WTC11 (cell line): ENCODE results near the gene GSG1L. TPM values are rescaled to one million over a fixed set of nuclear protein-coding genes. Genes with fewer than 3 reads are reported as not detected.

Experiments
- ATAC-seq: fragments of 200-7000 bp; cut with Tn5 transposase; 2 replicates; pipeline ENCODE4 v1.10.0; 2021; ENCODE audit warnings: mild to moderate bottlenecking, moderate library complexity
- CTCF ChIA-PET: fragments of 300-600 bp; sonication (Branson Sonifier 250); formaldehyde crosslinking; loops from one replicate; lab custom pipeline; 2021; ENCODE audit warnings: antibody characterized with exemption; lab: Charles Lee
- POLR2A ChIA-PET: fragments of 350-600 bp; sonication (Branson Sonifier 250); formaldehyde crosslinking; loops from one replicate; lab custom pipeline; 2021; ENCODE audit warnings: antibody characterized with exemption; lab: Charles Lee
- DNase-seq: peaks from one replicate; pipeline ENCODE4 v3.0.0; 2021; ENCODE audit warnings: low spot score
- H3K27ac Mint-ChIP-seq: 2 replicates; pipeline ENCODE4 v1.8.0; 2021; ENCODE audit warnings: mixed read lengths
- H3K27me3 Mint-ChIP-seq: 2 replicates; pipeline ENCODE4 v1.8.0; 2021; ENCODE audit warnings: low read depth, mild to moderate bottlenecking, moderate library complexity, mixed read lengths
- H3K36me3 Mint-ChIP-seq: 2 replicates; pipeline ENCODE4 v1.8.0; 2021; ENCODE audit warnings: mixed read lengths
- H3K4me1 Mint-ChIP-seq: 2 replicates; pipeline ENCODE4 v1.8.0; 2022; ENCODE audit warnings: mixed read lengths
- H3K4me3 Mint-ChIP-seq: 2 replicates; pipeline ENCODE4 v1.8.0; 2021; ENCODE audit warnings: mild to moderate bottlenecking, moderate library complexity, mixed read lengths
- H3K9me3 Mint-ChIP-seq: 2 replicates; pipeline ENCODE4 v1.8.0; 2021; ENCODE audit warnings: mixed read lengths
- CBFB ChIP-seq: sonication (generic); formaldehyde crosslinking; IDR thresholded peaks from 2 replicates; pipeline ENCODE4 v1.8.1; 2022; ENCODE audit warnings: mild to moderate bottlenecking, low read depth, missing genetic modification reagents
- CREB1 ChIP-seq: sonication (generic); formaldehyde crosslinking; IDR thresholded peaks from 2 replicates; pipeline ENCODE4 v1.8.0; 2023; ENCODE audit warnings: mild to moderate bottlenecking, missing genetic modification reagents
- CREM ChIP-seq: sonication (generic); formaldehyde crosslinking; IDR thresholded peaks from 2 replicates; pipeline ENCODE4 v1.8.1; 2022; ENCODE audit warnings: mild to moderate bottlenecking, missing genetic modification reagents, moderate library complexity
- FOXK1 ChIP-seq: sonication (generic); formaldehyde crosslinking; IDR thresholded peaks from 2 replicates; pipeline ENCODE4 v1.8.0; 2022; ENCODE audit warnings: mild to moderate bottlenecking, moderate library complexity, missing genetic modification reagents
- FOXP1 ChIP-seq: sonication (generic); formaldehyde crosslinking; IDR thresholded peaks from 2 replicates; pipeline ENCODE4 v1.8.0; 2022; ENCODE audit warnings: missing genetic modification reagents, mild to moderate bottlenecking, moderate library complexity, borderline replicate concordance
- GTF2I ChIP-seq: fragments of 250-450 bp; sonication (Bioruptor Pico); conservative IDR thresholded peaks from 2 replicates; pipeline ENCODE4 v1.4.0; 2021; ENCODE audit warnings: mild to moderate bottlenecking
- IRF2 ChIP-seq: sonication (generic); formaldehyde crosslinking; IDR thresholded peaks from 2 replicates; pipeline ENCODE4 v1.8.0; 2022; ENCODE audit warnings: low read depth, missing genetic modification reagents, borderline replicate concordance
- KAT7 ChIP-seq: sonication (generic); formaldehyde crosslinking; IDR thresholded peaks from 2 replicates; pipeline ENCODE4 v1.8.1; 2023; ENCODE audit warnings: missing genetic modification reagents, mild to moderate bottlenecking, borderline replicate concordance
- NFATC4 ChIP-seq: fragments of 250-450 bp; sonication (Bioruptor Pico); IDR thresholded peaks from 2 replicates; pipeline ENCODE4 v1.9.0; 2021; ENCODE audit warnings: mild to moderate bottlenecking
- NFE2L1 ChIP-seq: sonication (generic); formaldehyde crosslinking; IDR thresholded peaks from 2 replicates; pipeline ENCODE4 v1.8.1; 2023; ENCODE audit warnings: missing genetic modification reagents
- NR3C1 ChIP-seq: sonication (generic); formaldehyde crosslinking; conservative IDR thresholded peaks from 2 replicates; pipeline ENCODE4 v1.8.1; 2023; ENCODE audit warnings: low read depth, mild to moderate bottlenecking, missing genetic modification reagents
- TP53 ChIP-seq: sonication (generic); formaldehyde crosslinking; IDR thresholded peaks from 2 replicates; pipeline ENCODE4 v1.8.1; 2023; ENCODE audit warnings: mild to moderate bottlenecking, missing genetic modification reagents
- ZBTB21 ChIP-seq: sonication (generic); formaldehyde crosslinking; IDR thresholded peaks from 2 replicates; pipeline ENCODE4 v1.8.1; 2023; ENCODE audit warnings: mild to moderate bottlenecking, missing genetic modification reagents, borderline replicate concordance
- ZNF138 ChIP-seq: sonication (generic); formaldehyde crosslinking; conservative IDR thresholded peaks from 2 replicates; pipeline ENCODE4 v1.8.1; 2022; ENCODE audit warnings: mild to moderate bottlenecking, moderate library complexity, missing genetic modification reagents
- ZNF219 ChIP-seq: sonication (generic); formaldehyde crosslinking; IDR thresholded peaks from 2 replicates; pipeline ENCODE4 v1.8.0; 2023; ENCODE audit warnings: missing genetic modification reagents, mild to moderate bottlenecking, borderline replicate concordance
- ZNF232 ChIP-seq: sonication (generic); formaldehyde crosslinking; IDR thresholded peaks from 2 replicates; pipeline ENCODE4 v1.8.0; 2022; ENCODE audit warnings: mild to moderate bottlenecking, missing genetic modification reagents
- ZNF317 ChIP-seq: sonication (generic); formaldehyde crosslinking; IDR thresholded peaks from 2 replicates; pipeline ENCODE4 v1.8.1; 2023; ENCODE audit warnings: low read depth, mild to moderate bottlenecking, moderate library complexity, missing genetic modification reagents, borderline replicate concordance
- total RNA-seq: library from RNA; stranded (reverse); gene quantifications from 3 replicates; pipeline ENCODE4 v1.2.3, GENCODE V29; 2021
- TF ChIP-seq, protein P1 (sequence below): sonication (generic); formaldehyde crosslinking; IDR thresholded peaks from 2 replicates; pipeline ENCODE4 v1.8.0; 2023; ENCODE audit warnings: mild to moderate bottlenecking, missing genetic modification reagents
- TF ChIP-seq, protein P2 (sequence below): sonication (generic); formaldehyde crosslinking; IDR thresholded peaks from 2 replicates; pipeline ENCODE4 v1.8.0; 2022; ENCODE audit warnings: mild to moderate bottlenecking, missing genetic modification reagents
- TF ChIP-seq, protein P3 (sequence below): sonication (generic); formaldehyde crosslinking; IDR thresholded peaks from 2 replicates; pipeline ENCODE4 v1.8.1; 2023; ENCODE audit warnings: mild to moderate bottlenecking, missing genetic modification reagents
- TF ChIP-seq, protein P4 (sequence below): fragments of 250-450 bp; sonication (Bioruptor Pico); IDR thresholded peaks from 2 replicates; pipeline ENCODE4 v1.9.0; 2021; ENCODE audit warnings: mild to moderate bottlenecking
- TF ChIP-seq, protein P5 (sequence below): sonication (generic); formaldehyde crosslinking; IDR thresholded peaks from 2 replicates; pipeline ENCODE4 v1.8.0; 2022; ENCODE audit warnings: missing genetic modification reagents
- TF ChIP-seq, protein P6 (sequence below): sonication (generic); formaldehyde crosslinking; IDR thresholded peaks from 2 replicates; pipeline ENCODE4 v1.8.0; 2022; ENCODE audit warnings: mild to moderate bottlenecking, missing genetic modification reagents

Gene GSG1L
- total RNA-seq, 1 experiment from 2014 or later: 0.28 TPM

DNA sequence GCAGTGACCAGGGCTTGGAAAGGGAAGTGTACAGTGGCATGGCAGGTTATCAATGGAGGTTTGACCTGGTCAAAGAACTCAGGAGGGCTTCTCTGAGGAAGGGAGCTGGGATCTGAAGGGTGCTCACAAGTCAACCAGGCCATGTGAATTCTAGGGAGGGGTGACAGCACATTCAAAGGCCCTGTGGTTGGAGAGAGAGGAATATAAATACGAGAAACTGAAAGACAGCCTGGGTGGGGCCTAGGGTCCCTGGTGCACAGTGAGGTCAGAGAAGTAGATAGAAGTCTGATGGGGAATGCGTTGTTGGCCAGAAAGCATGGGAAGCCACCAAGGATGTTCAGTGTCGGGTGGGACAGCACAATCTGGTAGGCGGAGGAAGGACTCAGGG is 302.7 kb downstream of the GSG1L start (continued):
- TF ChIP-seq ZBTB21: no peak
- no peak for TF ChIP-seq CBFB (CRISPR knock-in tag)
- TF ChIP-seq, protein P1, sequence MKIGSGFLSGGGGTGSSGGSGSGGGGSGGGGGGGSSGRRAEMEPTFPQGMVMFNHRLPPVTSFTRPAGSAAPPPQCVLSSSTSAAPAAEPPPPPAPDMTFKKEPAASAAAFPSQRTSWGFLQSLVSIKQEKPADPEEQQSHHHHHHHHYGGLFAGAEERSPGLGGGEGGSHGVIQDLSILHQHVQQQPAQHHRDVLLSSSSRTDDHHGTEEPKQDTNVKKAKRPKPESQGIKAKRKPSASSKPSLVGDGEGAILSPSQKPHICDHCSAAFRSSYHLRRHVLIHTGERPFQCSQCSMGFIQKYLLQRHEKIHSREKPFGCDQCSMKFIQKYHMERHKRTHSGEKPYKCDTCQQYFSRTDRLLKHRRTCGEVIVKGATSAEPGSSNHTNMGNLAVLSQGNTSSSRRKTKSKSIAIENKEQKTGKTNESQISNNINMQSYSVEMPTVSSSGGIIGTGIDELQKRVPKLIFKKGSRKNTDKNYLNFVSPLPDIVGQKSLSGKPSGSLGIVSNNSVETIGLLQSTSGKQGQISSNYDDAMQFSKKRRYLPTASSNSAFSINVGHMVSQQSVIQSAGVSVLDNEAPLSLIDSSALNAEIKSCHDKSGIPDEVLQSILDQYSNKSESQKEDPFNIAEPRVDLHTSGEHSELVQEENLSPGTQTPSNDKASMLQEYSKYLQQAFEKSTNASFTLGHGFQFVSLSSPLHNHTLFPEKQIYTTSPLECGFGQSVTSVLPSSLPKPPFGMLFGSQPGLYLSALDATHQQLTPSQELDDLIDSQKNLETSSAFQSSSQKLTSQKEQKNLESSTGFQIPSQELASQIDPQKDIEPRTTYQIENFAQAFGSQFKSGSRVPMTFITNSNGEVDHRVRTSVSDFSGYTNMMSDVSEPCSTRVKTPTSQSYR (CRISPR knock-in tag): no peak
- TF ChIP-seq, protein P2, sequence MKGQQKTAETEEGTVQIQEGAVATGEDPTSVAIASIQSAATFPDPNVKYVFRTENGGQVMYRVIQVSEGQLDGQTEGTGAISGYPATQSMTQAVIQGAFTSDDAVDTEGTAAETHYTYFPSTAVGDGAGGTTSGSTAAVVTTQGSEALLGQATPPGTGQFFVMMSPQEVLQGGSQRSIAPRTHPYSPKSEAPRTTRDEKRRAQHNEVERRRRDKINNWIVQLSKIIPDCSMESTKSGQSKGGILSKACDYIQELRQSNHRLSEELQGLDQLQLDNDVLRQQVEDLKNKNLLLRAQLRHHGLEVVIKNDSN (CRISPR knock-in tag): no peak
- no peak for TF ChIP-seq TP53 (CRISPR knock-in tag)
- TF ChIP-seq, protein P3, sequence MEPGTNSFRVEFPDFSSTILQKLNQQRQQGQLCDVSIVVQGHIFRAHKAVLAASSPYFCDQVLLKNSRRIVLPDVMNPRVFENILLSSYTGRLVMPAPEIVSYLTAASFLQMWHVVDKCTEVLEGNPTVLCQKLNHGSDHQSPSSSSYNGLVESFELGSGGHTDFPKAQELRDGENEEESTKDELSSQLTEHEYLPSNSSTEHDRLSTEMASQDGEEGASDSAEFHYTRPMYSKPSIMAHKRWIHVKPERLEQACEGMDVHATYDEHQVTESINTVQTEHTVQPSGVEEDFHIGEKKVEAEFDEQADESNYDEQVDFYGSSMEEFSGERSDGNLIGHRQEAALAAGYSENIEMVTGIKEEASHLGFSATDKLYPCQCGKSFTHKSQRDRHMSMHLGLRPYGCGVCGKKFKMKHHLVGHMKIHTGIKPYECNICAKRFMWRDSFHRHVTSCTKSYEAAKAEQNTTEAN (CRISPR knock-in tag): no peak
- TF ChIP-seq, protein P4, sequence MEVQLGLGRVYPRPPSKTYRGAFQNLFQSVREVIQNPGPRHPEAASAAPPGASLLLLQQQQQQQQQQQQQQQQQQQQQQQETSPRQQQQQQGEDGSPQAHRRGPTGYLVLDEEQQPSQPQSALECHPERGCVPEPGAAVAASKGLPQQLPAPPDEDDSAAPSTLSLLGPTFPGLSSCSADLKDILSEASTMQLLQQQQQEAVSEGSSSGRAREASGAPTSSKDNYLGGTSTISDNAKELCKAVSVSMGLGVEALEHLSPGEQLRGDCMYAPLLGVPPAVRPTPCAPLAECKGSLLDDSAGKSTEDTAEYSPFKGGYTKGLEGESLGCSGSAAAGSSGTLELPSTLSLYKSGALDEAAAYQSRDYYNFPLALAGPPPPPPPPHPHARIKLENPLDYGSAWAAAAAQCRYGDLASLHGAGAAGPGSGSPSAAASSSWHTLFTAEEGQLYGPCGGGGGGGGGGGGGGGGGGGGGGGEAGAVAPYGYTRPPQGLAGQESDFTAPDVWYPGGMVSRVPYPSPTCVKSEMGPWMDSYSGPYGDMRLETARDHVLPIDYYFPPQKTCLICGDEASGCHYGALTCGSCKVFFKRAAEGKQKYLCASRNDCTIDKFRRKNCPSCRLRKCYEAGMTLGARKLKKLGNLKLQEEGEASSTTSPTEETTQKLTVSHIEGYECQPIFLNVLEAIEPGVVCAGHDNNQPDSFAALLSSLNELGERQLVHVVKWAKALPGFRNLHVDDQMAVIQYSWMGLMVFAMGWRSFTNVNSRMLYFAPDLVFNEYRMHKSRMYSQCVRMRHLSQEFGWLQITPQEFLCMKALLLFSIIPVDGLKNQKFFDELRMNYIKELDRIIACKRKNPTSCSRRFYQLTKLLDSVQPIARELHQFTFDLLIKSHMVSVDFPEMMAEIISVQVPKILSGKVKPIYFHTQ: no peak
- TF ChIP-seq, protein P5, sequence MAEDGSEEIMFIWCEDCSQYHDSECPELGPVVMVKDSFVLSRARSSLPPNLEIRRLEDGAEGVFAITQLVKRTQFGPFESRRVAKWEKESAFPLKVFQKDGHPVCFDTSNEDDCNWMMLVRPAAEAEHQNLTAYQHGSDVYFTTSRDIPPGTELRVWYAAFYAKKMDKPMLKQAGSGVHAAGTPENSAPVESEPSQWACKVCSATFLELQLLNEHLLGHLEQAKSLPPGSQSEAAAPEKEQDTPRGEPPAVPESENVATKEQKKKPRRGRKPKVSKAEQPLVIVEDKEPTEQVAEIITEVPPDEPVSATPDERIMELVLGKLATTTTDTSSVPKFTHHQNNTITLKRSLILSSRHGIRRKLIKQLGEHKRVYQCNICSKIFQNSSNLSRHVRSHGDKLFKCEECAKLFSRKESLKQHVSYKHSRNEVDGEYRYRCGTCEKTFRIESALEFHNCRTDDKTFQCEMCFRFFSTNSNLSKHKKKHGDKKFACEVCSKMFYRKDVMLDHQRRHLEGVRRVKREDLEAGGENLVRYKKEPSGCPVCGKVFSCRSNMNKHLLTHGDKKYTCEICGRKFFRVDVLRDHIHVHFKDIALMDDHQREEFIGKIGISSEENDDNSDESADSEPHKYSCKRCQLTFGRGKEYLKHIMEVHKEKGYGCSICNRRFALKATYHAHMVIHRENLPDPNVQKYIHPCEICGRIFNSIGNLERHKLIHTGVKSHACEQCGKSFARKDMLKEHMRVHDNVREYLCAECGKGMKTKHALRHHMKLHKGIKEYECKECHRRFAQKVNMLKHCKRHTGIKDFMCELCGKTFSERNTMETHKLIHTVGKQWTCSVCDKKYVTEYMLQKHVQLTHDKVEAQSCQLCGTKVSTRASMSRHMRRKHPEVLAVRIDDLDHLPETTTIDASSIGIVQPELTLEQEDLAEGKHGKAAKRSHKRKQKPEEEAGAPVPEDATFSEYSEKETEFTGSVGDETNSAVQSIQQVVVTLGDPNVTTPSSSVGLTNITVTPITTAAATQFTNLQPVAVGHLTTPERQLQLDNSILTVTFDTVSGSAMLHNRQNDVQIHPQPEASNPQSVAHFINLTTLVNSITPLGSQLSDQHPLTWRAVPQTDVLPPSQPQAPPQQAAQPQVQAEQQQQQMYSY (CRISPR knock-in tag): no peak
- no peak for TF ChIP-seq ZNF317
- TF ChIP-seq ZNF232 (CRISPR knock-in tag): no peak
- TF ChIP-seq, protein P6, sequence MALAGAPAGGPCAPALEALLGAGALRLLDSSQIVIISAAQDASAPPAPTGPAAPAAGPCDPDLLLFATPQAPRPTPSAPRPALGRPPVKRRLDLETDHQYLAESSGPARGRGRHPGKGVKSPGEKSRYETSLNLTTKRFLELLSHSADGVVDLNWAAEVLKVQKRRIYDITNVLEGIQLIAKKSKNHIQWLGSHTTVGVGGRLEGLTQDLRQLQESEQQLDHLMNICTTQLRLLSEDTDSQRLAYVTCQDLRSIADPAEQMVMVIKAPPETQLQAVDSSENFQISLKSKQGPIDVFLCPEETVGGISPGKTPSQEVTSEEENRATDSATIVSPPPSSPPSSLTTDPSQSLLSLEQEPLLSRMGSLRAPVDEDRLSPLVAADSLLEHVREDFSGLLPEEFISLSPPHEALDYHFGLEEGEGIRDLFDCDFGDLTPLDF (CRISPR knock-in tag): no peak
- no peak for TF ChIP-seq GTF2I (CRISPR knock-in tag)

DNA sequence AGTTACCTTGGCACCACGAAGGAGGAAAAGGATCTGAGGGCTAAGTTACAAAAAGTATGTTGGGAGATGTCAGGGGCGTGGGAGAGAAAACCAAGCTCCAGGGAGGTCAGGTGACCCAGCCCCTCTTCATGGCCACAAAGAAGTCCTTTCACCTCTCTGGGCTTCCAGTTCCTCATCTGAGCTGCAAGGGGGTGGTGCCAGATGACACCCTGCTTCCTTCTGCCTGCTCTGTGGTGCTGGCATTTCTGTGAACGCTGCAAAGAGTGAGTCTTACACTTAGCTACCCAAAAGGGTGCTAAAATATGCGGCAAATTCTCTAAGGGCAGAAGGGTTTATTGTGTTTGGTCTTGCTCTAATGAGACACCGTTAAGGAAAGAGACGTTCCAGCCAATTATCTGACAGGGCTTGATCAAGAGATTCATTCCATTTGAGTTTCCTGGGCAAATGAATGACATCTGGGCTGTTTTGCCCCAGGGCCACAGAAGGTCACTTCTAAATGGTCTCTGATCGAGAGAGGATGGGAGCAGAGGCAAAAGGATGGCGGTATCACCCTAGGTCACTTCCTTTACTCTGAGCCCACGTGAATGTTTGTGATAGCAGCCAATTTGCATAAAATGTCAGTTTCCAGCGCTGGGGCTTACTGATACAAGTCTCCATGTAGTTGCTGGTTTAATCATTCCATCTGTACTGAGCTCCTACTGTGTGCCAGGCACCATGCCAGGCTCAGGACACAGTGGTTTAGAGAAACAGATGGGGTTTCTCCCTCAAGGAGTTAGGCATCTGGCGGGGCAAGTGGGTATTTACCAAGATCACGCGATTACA is 303.3 kb downstream of the GSG1L start:
- Mint-ChIP-seq H3K4me1 (peaks cover 9% of the 10 kb centered on the region), H3K27me3 (no peaks in the 10 kb centered on the region), H3K4me3 (no peak overlapping the region), H3K27ac (no peak overlapping the region), H3K9me3 (peaks cover 14% of the 10 kb centered on the region), H3K36me3 (peaks cover 15% of the 10 kb centered on the region)
- no peak for DNase-seq
- ChIA-PET CTCF (interaction anchor here (1.0 to 3.3 kb wide), 5 partner anchors 20 to 120 kb away, joined by 3 to 14 read pairs (median 4); no protein-coding TSS in a partner anchor), POLR2A (interaction anchor here (1.0 kb wide), 1 partner anchor 22 kb away, joined by 3 read pairs; no protein-coding TSS in a partner anchor)
- ATAC-seq: no peak
- no peak for TF ChIP-seq NR3C1 (CRISPR knock-in tag)
- no peak for TF ChIP-seq IRF2 (CRISPR knock-in tag)
- no peak for TF ChIP-seq CREB1 (CRISPR knock-in tag)
- no peak for TF ChIP-seq FOXK1 (CRISPR knock-in tag)
- TF ChIP-seq ZNF219 (CRISPR knock-in tag): no peak
- no peak for TF ChIP-seq ZNF138 (CRISPR knock-in tag)
- no peak for TF ChIP-seq NFATC4 (CRISPR knock-in tag)
- TF ChIP-seq NFE2L1 (CRISPR knock-in tag): no peak
- TF ChIP-seq CREM (CRISPR knock-in tag): no peak
- no peak for TF ChIP-seq FOXP1 (CRISPR knock-in tag)
- no peak for TF ChIP-seq KAT7 (CRISPR knock-in tag)
- no peak for TF ChIP-seq GTF2I (CRISPR knock-in tag)
